ENCODE measurements around the gene BEX3.
"Not testable (repeated sequence)": the region's sequence is repeated elsewhere in the genome, so short reads cannot be mapped to it uniquely, and the experiment has no call there.

BEX3 gene

DNA sequence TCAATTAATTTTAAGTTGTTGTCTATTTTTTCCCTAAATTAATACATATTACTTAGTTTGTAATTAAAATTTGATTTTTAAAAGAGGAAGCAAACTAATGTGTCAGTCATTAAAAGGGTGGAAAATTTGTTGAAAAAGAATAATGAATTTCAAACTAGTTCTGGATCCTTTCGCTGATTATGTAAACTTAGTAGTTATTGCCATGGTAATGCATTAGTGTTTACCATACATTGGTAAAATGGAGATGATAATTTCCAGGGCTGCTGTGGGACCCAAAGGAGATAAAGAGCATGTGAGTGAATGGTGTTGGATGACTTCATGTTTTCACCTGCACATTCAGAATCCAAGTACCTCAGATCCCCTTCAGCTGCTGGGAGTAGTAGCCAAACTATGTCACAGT is 6.5 kb downstream of the BEX3 start:
- no peak for DNase-seq (ENCODE audit: low read depth)

DNA sequence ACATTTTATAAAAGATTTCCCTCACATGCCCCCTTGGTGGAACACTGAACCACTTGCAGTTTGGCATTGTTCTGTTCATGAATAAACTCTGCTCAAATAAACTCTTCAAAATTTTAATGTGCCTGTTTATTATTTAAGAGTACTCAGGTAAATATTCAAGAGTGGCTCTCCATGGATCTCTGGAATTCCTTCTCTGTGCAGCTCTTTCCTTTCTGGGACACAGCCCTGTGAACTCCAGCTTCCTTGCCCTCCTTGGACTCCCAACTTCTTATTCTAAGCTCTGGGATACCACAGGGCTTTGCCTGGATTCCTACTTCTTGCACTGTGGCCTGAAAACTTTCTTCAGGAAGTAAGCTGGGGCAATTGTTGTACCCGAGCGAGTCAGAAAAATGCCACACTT is 8.3 kb downstream of the BEX3 start:
- DNase-seq (ENCODE audit: low read depth): no peak

DNA sequence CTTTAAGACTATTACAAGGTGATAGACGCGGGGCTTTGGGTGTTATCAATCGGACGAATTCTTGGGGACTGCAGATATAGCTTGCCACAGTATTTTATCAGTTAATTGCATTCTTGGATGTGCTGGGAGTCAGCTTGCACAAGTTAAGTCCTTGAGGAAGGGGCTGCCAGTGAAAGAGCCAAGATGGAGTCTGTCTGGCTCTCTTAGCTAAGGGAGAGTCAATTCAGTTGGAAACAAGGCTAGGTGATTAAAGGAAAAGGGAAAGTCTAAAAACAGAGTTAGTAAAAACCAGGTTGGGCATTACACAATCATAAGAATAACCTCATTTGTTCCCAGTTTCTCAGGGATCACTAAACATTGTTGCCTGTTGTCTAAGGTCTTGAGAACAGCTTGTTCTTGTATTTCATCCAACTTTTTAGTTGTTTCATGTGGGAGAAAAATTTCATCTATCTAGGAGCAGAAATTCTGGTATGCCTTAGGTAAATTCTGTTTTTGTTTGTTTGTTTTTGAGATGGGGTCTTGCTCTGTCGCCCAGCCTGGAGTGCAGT is 9.0 kb downstream of the BEX3 start:
- DNase-seq (ENCODE audit: low read depth): not testable (repeated sequence)

DNA sequence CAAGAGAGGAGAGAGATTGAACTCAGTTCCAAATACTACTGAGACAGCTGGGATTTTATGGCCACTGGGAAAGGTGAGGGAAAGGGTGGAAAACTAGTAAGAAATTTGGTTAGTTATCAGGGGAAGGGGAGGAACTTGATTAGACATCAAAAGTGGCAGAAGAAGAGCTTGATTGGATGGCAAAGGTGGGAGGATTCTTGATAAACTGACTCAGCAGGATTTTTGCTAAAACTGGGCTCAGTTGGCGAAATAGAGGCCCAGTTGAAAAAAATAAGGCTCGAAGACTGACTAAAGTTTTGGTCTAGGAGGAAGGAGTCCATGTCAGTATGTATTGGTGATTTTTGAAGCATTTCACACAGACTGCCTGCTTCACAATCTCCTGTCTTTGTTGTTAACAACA is 10.0 kb downstream of the BEX3 start:
- DNase-seq (ENCODE audit: low read depth): no peak

DNA sequence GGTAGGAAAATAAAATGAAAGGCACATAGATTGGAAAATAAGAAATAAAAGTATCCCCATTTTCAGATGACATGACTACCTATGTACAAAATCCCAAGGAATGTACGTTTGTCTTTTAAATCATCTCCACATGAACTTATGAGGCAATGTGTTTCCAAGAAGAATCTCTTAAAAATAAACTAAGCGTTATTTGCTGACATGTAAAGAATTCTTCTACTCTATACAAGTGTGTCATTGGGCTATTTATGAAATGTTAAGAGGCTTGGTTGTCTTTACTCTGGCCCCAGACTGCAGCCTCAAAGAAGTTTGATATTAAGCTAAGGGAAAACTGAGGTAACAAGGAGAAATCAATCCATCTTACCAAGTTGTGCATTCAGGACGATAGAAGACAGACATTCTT is 17.1 kb downstream of the BEX3 start:
- no peak for DNase-seq (ENCODE audit: low read depth)

DNA sequence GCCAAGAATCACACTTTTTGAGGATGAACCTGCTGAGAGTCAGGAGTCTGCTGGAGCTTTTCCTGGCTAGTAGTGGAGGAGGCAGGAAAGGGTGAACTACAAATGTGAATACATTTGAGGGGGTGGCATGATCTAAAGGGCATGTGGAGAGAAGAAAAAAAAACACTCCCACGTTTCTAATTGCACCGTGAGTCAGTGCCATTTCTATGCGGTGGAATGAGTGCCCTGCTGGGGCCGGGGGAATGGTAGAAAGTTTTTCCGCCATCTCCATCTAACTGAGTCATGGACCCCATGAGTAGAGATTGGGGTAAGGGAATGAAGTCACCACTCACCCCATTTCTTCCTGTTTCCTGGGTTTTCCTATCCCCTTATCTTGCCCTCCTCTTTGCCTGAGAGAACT is 19.8 kb downstream of the BEX3 start:
- no peak for DNase-seq (ENCODE audit: low read depth)

DNA sequence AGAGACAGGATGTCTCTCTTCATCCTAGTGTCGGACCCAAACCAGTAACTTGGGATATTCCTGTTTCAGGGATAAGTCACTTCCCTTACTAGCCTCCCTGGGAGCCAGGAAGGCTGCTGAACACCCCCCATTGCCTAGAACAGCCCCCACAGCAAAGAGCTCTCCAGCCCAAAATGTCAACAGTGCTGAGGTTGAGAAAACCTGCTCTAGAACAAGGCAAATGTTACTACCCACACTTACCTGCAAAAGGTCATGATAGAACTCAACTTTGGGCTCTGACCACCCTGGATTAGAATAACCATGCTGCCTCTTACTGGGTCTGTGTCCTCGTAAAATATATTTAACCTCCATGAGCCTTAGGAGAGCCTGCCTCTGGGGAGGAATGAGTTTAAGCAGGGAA is 20.3 kb downstream of the BEX3 start:
- no peak for DNase-seq (ENCODE audit: low read depth)

DNA sequence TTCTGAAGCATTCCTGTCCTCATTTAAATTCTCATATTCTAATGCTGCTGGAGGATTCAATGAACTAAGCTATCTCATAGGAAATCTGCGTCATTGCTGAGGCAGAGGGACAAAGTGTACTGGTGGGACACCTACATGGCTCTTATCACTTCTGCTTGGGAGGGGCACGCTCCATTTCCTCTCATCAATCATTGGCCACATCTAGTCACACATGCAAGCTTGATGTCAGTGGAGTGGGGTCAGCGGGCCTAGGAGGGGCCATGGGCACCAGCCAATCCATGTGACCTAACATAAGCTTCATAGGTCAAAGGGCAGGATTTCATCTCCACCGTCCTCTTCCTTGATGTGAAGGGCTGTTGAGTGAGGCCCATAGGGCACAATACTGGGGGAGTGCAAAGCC is 21.4 kb downstream of the BEX3 start:
- DNase-seq (ENCODE audit: low read depth): no peak

DNA sequence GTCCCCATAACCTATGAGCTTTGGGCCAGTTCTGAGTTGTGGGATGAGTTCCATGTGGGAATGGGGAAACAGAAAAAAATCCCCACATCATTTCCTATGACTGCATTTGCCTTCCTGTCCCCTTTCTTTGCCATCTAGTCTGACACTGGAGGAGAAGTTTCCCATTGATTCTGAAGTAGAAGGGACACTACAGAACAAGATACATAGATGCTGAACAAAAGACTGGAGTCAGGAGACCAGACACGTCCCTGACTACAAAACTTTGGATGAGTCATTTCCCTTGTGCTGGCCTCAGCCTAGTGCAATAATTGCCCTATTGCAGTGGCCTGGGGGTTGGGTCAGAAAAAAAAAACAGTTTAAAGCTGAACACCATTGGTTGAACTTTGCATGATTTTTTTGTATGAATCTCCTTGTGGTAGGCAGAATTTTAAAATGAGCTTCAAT is 22.1 kb downstream of the BEX3 start:
- no peak for DNase-seq (ENCODE audit: low read depth)

DNA sequence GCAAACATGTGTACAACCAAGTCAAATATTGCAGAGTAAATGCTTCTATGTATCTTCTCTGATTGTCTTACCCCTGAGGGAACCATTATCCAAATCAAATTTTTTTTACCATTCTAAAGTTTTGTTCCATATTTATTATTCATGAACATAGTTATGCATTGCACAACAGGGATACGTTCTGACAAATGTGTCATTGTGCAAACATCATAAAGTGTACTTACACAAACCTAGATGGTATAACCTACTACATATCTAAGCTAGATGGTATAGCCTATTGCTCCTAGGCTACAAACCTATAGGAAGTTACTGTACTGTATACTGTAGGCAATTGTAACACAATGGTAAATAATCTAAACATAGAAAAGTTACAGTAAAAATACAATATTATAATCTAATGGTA is 23.4 kb downstream of the BEX3 start:
- no peak for DNase-seq (ENCODE audit: low read depth)

DNA sequence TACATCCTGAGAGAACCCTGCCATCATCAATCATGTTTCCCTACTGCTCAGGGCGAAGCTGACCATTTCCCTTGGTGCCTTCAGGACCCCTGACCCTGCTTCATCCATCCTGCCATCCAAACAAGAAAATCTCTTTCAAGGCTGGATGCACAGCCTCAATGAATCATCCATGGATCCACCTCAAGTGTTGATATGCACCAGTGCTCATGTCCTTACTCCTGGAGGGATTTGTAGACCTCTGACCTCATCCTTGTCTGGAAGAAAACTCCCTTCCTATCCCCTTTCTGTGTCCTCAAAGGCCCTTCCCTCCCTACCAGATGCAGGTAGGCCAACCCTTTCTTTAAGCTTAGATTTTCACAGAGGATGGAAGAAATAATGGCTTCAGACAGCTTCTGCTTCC is 24.6 kb downstream of the BEX3 start:
- DNase-seq (ENCODE audit: low read depth): no peak

DNA sequence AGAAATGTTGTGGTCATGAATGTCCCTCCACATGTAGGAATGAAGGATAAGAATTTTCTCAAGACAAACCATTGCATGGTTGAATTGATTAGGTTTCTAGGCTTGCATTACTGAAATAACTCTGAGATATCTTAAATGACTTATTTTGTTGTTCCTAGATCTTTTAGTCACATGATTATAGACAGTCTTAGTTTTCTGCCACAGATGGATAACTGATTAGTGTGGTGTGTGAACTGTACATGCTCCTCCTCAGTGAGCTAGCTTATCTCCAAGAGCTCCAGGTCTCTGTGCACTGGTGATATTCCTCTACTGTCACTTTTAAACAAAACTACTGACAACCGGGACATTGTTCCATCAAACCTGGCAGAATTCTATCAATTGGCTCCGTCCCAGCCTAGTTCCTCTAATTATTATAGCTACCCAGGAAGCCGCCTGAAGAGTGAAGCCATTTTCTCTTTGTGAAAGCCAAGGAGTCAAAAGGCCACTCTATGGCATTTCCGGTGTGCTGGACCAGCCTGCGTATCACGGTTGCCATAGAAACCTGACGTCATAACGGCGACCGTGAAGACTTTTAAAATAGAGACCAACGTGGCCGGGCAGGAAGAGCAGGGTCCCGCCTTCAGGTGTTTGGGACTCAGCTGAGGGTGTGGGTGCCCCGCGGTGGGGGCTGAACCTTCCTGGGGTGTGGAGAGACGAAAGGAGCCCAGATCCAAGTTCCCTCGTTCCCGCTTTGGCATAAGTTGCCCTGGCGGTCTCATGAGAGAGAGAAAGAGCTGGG is 28.1 kb downstream of the BEX3 start:
- DNase-seq (ENCODE audit: low read depth): no peak

DNA sequence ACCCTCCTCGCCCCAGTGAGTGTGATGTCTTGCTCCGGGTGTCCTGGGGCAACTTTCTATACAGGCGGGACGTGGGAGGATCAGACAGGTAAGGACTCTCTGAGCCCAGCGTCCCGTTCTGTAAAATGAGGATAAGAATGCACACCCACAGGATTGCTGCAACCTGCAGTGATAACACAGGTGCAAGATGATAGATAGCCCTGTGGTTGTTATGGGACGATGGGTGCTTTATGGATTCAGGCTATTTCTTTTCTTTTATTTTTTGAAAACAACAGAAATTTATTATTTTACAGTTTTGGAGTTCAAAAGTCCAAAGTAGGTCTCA is 28.6 kb downstream of the BEX3 start:
- DNase-seq (ENCODE audit: low read depth): no peak

DNA sequence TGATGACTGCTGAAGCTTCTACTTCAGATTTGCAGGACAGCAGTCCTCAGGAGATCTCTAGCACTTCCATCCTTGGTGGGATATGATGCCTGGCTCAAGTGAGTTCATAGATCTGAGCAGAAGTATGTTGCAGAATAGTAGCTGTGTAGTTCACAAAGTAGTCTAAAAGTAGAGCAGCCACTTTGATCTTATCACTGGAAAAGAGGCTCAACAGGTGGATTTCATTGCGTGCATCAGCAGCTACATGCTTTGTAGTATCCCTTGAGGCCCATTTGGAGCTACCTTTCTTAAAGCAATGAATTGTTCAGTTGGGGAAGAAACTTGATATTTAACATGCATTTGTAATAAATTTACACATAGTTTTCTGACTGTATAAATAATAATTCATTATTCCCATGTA is 29.9 kb downstream of the BEX3 start:
- DNase-seq (ENCODE audit: low read depth): no peak

DNA sequence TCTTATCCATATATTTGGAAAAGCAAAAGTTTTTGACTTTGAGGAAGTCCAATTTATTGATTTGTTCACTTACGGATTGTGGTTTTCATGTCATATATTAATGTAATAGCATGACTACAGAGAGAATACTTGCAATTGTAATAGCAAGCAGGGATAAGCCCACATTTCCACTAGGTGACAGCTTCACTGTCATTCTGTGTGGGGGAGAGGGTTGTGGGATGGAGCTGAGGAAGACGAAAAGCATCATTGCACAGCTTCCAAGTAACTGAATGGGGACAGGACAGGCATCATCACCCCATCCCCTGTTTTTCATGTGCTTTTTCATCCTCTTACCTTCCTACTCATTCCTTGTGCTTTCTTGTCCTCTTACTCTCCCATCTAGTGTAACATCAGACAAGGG is 31.4 kb downstream of the BEX3 start:
- DNase-seq (ENCODE audit: low read depth): no peak

DNA sequence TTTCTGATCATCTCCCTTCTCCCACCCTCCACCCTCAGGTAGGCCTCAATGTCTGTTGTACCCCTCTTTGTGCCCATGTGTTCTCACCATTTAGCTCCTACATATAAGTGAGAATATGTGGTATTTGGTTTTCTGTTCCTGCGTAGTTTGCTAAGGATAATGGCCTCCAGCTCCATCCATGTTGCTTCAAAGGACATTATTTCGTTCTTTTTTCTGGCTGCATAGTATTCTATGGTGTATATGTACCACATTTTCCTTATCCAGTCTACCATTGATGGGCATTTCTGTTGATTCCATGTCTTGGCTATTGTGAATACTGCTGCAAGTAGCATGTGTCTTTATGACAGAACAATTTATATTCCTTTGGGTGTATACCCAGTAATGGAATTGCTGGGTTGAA is 35.4 kb downstream of the BEX3 start:
- DNase-seq (ENCODE audit: low read depth): not testable (repeated sequence)

DNA sequence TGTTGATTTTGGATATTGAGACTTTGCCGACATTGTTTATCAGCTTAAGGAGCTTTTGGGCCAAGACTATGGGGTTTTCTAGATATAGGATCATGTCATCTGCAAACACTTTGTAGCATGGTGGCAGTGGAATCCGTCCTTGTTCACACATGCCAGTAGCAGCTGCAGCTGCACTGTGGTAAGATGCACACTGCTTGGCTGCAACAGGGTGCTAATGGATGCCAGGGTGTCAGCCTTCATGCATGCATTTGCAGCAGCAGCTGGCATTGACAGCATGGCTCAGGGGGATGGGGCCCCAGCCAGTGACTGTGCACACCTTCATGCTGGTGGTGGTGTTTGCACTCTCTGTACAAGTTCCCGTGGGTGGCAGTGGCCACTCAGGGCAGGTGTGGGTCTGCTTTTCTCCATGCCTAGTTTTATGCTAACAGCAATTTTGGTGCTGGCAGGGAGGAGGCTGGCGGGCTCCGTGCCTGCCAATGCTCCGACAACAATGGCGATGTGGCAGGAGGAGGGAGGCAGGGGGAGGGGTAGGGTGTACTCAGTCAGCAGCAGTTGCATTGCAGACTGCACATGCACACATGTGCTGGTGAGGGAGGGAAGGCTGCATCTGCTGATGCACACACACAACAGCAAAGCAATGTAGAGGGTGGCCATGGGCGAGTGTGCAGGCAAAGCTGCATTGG is 37.5 kb downstream of the BEX3 start:
- no peak for DNase-seq (ENCODE audit: low read depth)

DNA sequence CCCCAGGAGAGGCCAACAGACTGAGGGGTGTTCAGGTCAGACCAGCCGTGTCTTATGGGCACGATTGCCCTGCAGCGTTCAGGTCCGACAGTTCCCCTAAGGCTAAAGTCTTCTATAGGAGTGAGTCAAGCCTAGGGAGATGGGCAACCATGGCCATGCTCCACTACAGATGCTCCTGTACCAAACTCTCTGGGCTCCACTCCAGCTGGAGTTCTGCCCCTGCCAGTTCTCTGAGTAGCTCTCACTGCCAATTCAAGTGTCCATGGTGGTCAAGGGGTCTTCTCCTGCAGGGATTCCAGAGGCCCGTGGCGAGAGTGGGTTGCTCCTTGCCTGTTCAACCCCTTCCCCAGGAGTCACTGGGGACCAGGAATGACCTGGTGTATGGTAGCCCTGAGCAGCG is 38.2 kb downstream of the BEX3 start:
- no peak for DNase-seq (ENCODE audit: low read depth)

DNA sequence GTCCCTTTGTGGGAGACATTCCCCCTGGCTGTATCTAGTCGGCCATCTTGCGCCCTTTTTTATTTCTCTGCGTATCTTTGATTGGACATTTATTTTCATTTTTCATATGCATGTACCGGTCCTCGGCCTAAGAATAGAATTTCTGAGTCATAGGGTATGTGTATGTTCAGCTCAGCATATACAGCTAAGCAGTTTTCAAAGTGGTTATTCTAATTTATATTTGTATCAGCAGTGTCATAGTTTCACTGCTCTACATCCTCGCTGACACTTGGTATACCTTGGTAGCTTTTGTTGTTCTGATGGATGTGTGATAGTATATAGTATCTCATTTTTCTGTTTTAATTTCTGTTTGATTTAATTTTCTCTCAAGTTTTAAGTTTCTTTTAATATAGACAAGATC is 38.7 kb downstream of the BEX3 start:
- no peak for DNase-seq (ENCODE audit: low read depth)

DNA sequence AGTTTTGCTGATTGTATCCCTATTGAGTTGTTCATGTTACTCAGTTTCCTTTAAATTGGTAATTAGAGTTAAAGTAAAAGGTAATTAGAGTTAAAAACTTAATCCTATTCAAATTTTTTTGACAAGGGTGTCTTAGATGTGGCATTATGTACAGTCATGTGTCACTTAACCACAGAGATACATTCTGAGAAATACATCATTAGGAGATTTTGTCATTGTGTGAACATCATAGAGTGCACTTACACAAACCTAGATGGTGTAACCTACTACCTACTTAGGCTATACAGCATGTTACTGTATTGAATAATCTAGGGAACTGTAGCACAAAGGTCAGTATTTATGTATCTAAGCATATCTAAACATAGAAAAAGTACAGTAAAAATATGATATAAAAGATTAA is 39.2 kb downstream of the BEX3 start:
- no peak for DNase-seq (ENCODE audit: low read depth)

DNA sequence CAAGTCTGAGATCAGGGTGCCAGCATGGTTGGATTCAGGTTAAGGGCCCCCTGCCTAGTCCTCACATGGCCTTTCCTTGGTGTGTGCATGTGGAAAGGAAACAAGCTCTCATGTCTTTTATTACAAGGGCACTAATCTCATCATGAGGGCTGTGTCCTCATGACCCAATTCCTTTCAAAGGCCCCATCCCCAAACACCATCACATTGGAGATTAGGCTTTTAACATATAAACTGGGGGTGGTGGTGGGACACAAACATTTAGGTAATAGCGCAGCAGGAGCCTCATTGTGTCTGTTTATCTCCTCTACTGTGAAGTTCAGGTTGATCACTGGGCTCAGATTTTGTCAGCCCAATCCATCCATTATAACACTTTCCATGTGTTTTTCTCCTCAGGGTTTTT is 41.0 kb downstream of the BEX3 start:
- DNase-seq (ENCODE audit: low read depth): no peak

DNA sequence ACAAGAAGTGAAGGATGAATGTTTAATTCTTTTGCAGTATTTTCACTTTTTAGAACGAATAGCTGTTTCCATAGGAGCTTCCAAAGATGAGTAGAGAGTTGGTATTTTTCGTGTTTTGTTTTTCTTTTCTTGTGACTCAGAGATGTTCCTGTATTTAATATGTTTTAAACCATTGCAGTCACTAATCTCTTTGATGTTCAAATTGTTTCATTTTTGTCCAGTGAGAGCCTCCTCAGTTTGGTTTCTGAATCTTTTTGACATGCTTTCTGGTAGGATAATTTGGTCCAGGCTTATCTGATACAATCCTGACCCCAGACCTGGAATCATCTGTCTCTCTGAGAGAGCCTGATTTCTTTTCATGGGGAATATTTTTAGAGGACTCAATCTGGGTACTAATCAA is 41.6 kb downstream of the BEX3 start:
- no peak for DNase-seq (ENCODE audit: low read depth)

DNA sequence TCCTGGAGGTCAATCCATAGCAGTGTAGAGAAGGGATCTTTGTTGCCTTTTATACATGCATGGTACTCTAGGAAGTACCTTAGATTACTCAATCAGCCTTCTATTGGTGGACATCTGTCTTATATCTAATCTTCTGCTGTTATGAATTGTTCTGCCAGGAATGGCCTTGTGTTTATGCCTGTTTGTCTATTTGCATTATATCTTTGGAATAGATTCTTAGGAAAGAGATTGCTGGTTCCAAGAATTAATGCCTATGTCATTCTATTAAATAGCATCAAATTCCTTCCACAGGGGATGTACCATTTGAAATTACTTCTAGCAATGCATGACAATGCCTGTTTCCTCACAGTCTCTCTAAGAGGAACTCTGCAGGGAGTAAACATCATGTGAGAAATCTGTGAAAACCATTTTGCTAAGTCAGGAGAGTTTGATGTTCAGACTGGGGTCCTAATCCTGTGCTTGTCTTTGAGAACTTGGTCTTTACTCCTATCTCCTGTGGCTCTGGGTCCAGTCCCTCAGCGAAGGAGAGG is 42.5 kb downstream of the BEX3 start:
- DNase-seq (ENCODE audit: low read depth): no peak
